GM21786 (cell line): Measurements from ENCODE around the gene MSANTD1.

ENCODE experiments used
- ATAC-seq: cut with Tn5 transposase; IDR thresholded peaks from one replicate; pipeline ENCODE4 v1.9.1; 2021; ENCODE audit not compliant: unreplicated experiment

The MSANTD1 gene

GRCh38 chr4:3246458-3247398 lies 2.2 kb upstream of the MSANTD1 start:
- no peak for ATAC-seq

DNA sequence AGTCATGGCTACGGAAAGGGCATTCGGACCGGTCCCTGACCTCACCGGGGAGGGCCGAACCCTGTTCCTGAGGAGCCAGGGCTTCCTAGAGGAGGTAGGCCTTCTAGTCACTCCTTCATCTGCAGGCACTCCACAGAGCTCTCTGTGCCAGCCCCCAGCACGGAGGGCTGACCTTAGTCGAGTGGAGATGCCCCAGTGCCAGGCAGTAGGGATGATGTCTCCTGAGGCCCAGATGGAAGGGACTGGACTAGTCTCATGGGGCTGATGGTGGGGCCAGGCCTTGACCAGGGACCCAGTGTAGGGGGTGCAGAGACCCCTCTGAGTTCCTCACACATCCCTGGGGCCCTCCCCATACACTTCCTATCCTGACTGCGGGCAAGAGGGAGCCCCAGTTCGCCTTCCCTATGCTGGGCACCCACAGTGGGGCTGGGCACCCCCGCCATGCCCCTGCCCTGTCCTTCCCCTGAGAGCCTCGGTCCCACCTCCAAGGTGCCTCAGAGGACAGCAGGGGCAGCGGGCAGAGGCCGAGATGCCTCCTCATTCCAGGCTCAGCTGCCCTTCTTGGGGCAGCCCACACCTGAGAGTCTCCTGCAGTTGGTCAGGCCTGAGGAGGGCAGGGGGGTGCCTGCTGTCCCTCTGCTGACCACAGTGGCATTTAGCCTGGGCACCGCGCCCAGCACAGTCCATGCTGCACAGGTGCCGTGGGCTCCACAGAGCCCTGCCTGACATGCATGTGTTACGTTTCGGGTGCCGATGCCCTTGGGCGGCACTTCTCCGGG lies 1.4 kb upstream of the MSANTD1 start:
- no peak for ATAC-seq

GRCh38 chr4:3248178-3248480 lies 830 bp upstream of the MSANTD1 start:
- ATAC-seq, result no peak

- ATAC-seq, result no peak
Measured at GRCh38 chr4:3249711-3250437, 915 bp downstream of the MSANTD1 start.

GRCh38 chr4:3250438-3250955 lies 1.5 kb downstream of the MSANTD1 start:
- no peak for ATAC-seq

DNA sequence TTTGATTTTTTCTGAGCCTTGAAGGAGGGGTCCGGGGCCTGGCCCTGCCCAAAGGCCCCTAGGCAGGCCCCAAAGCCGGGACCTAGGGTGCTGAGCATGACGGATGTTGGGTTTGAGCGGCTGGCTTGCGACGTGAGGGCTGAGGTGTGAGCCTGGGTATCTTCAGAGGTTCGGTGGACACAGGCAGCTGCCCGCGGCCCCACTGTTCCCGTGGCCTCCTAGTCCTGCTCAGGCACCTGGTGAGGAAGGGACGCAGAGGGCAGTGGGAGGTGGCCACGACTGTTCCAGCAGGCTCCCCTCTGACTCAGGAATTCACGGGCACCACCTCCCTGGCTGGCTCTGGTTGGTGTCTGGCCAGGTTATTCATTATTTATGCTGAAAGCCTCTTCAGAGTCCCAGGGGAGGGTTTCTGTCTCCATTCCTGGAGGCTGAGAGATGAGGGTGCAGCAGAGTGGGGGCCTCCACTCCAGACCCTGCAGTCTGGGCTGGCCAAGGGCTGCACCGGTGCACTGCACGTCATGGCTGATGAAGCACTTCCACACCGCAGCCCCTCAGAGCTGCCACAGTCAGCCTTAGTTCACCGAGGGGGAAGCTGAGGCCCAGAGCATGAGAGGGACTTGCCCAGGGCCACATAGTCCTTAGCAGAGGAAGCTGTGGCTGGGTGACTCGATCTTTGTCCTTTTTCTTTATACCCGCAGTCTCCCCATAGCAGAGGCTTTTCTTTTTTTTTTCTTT lies 2.2 kb downstream of the MSANTD1 start:
- no peak for ATAC-seq

DNA sequence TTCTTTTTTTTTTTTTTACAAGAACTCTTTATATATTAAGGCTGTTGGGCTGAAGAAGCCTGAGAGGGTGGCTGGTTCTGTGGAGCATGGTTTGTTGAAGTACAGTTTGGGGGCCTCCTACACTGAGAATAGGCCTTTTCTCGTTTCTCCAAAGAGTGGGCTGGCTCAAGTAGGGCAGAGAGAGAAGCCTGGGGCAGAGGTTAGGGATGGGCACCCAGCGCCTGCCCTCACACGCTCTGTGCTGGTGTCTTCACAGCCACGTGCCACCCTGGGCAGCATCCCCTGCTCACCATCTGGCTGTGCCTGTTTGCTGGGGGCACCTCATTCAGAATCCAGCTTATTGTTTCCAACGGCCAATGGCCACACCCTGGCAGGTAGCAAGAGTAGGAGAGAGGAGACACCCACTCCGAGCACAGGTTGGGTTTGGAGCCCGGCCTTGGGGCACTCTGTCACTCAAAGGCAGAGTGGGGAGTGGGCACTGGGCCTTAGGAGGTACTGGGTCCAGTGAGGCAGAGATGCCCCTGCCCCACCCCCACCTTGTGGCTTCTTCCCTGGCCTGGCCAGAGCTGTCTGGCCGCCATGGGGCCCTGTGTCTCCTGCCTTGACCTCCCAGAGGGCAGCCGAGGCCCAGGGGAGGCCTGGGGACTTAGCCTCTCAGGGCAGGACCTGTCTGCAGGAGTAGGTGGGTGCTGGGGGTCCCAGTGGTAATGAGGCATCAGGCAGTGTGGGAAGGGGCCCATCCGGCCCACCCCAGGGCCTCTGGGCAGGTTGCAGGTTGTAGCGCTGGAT lies 2.9 kb downstream of the MSANTD1 start:
- ATAC-seq, result no peak

DNA sequence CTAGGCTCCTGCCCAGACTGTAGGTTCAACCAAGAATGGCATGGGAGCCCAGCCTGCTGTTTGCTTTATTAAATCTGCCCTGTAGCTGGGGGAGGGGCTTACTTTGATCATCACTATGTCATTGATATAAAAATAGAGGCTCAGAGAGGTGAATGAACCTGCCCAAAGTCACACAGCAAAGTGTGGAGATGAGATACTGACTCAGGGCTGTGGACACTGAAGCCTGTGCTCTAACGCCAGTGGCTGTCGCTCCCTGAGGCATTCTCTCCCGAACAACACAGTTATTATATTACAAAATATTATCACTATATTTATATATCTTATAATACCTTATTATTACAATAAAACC lies 3.5 kb downstream of the MSANTD1 start:
- no peak for ATAC-seq

GRCh38 chr4:3252831-3253641 lies 4.1 kb downstream of the MSANTD1 start:
- no peak for ATAC-seq

DNA sequence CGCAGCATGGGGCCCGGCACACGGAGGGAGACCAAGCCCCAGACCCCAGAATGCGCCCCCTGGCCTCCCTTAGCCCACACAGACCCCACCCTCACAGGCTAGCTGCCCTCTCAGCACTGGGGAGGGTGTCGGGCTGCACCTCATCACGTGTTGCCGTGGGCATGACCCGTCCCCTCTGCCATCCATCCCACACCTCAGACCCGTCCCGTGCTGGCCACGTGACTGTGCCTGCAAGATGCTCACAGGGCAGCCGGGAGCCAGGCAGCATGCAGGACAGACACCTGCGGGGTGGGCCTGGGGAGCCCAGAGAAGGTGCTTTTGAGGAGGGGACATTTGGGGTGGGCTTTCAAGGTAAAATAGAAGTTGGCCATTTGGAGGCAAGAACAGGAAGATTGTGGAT lies 4.8 kb downstream of the MSANTD1 start:
- no peak for ATAC-seq

GRCh38 chr4:3254302-3255131 lies 5.6 kb downstream of the MSANTD1 start:
- ATAC-seq, result no peak

DNA sequence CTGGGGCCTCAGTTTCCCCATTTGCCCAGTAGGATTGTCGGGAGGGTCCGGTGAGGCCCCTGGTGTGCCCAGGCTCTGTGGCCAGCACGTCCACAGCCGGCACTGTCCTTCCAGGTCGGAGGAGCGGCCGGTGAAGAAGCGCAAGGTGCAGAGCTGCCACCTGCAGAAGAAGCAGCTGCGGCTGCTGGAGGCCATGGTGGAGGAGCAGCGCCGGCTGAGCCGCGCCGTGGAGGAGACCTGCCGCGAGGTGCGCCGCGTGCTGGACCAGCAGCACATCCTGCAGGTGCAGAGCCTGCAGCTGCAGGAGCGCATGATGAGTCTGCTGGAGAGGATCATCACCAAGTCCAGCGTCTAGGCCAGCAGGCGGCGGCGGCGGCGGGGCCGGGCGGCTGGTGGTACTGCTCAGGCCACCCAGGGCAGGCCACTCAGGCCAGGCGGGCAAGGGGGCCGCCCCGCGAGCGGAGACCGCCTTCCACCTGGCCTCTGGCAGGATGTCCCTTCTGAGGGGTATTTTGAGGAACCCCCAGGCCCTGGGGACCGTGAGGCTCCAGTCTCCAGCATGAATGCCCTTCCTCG lies 6.7 kb downstream of the MSANTD1 start:
- ATAC-seq, result no peak

DNA sequence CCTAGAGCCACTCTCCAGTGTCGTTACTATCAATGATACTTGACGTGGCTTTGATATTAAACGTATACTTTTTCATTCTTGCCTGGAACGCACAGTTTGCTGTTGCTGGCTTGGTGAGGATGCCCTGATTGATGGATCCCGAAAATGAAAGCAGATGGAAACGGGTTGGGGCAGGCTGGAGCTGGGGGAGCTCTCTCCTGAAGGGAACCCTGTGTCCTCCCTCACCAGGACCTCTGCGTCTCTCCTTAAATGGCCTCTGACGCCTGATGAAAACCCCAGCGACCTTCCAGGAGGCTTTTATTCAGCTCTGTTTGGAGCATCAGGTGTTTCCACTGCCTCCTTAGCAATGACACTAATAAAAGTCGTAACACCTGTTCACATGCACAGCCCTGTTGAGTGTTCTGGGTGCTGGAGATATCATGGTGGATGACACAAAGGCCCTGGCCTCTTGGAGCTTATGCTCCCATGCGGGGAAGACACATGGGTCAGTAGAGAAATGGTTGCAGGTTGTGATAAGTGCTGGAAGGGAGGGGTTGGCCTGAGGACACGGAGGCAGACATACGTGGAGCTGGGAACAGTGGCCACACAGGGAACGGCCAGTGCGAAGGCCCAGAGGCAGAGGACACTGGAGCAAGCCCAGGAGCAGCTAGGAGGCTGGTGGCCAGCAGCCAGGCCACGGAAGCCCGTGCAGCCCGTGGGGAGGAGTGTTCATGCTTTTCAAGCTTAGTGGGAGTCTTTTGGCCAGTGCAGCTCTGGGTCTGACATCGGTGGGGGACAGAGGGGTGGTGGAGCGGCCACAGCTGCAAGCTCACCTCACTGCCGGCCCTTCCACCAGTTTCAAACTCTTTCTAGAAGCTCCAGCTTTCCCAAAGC lies 7.5 kb downstream of the MSANTD1 start:
- ATAC-seq, result no peak

- ATAC-seq, result no peak
Measured at GRCh38 chr4:3257103-3257555, 8.2 kb downstream of the MSANTD1 start.

- peak; percentile 66 for ATAC-seq
Measured at GRCh38 chr4:3257556-3258482, 8.9 kb downstream of the MSANTD1 start.
